HG03460 (cell line): ENCODE measurements around the gene MSLN.
A peak's percentile ranks its signal among the peaks of the same experiment; 100 is the strongest.

Source experiments
- ATAC-seq: cut with Tn5 transposase; IDR thresholded peaks from one replicate; pipeline ENCODE4 v1.9.1; 2021; ENCODE audit not compliant: unreplicated experiment

Gene MSLN

GRCh38 chr16:801584-802363 is 41.2 kb downstream of the MSLN start:
- ATAC-seq: no peak

- no peak for ATAC-seq
Observed at GRCh38 chr16:802461-802860, 41.9 kb downstream of the MSLN start.

GRCh38 chr16:802914-803753 is 42.6 kb downstream of the MSLN start:
- ATAC-seq: no peak

- no peak for ATAC-seq
Observed at GRCh38 chr16:803754-804080, 43.2 kb downstream of the MSLN start.

- ATAC-seq: no peak
Observed at GRCh38 chr16:804193-805048, 43.9 kb downstream of the MSLN start.

GRCh38 chr16:805474-805873 is 44.9 kb downstream of the MSLN start:
- no peak for ATAC-seq

GRCh38 chr16:807347-808084 is 47.0 kb downstream of the MSLN start:
- ATAC-seq: peak; percentile 90

- no peak for ATAC-seq
Observed at GRCh38 chr16:808085-808386, 47.5 kb downstream of the MSLN start.

GRCh38 chr16:813204-813915 is 52.8 kb downstream of the MSLN start:
- no peak for ATAC-seq

GRCh38 chr16:813916-814412 is 53.4 kb downstream of the MSLN start:
- no peak for ATAC-seq

- ATAC-seq: no peak
Observed at GRCh38 chr16:814974-815373, 54.4 kb downstream of the MSLN start.

GRCh38 chr16:815861-816260 is 55.3 kb downstream of the MSLN start:
- no peak for ATAC-seq

GRCh38 chr16:817001-817906 is 56.7 kb downstream of the MSLN start:
- ATAC-seq: no peak

- ATAC-seq: no peak
Observed at GRCh38 chr16:818132-818531, 57.6 kb downstream of the MSLN start.
